GM12872 (cell line): ENCODE data around the gene ERBB2.

Experiments
- TF ChIP-seq, protein P1 (sequence below): IDR thresholded peaks from 3 replicates; pipeline ENCODE4 v1.5.1; 2011; ENCODE audit warnings: low read depth, mild to moderate bottlenecking, low read length, moderate library complexity; ENCODE audit not compliant: insufficient read depth

ERBB2 gene

DNA sequence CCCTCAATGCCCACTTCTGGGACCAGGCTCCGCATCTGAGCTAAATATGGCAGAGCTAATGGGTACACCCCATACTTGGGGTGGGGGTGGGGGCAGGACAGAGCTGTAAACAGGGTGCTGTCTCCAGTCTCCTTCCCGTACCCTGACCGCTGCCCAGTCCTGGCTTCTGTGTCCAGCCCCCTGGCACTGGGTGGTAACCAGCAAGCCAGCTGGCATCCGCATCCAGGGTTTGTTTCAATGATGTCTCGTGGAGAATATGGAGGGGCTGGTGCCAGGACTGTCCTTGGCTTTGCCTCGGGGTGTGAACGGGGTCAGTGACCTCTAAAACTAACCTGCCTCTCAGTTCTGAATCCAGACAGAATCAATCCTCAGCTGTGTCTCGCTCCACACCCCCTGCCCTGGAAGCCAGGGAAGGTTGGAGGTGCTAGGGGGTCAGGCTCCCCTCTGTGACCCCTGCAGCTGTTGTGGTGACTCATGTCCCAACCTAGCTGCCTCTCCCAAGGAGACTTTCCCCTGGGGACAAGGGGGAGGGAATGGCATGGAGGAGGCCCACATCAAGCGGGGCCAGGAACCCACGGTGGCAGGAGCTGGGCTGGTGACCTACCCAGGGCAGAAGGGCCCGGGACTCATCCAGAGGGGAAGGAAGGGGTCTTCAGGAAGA, 33.1 kb upstream of the ERBB2 start:
- TF ChIP-seq, protein P1, sequence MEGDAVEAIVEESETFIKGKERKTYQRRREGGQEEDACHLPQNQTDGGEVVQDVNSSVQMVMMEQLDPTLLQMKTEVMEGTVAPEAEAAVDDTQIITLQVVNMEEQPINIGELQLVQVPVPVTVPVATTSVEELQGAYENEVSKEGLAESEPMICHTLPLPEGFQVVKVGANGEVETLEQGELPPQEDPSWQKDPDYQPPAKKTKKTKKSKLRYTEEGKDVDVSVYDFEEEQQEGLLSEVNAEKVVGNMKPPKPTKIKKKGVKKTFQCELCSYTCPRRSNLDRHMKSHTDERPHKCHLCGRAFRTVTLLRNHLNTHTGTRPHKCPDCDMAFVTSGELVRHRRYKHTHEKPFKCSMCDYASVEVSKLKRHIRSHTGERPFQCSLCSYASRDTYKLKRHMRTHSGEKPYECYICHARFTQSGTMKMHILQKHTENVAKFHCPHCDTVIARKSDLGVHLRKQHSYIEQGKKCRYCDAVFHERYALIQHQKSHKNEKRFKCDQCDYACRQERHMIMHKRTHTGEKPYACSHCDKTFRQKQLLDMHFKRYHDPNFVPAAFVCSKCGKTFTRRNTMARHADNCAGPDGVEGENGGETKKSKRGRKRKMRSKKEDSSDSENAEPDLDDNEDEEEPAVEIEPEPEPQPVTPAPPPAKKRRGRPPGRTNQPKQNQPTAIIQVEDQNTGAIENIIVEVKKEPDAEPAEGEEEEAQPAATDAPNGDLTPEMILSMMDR, result no peak

DNA sequence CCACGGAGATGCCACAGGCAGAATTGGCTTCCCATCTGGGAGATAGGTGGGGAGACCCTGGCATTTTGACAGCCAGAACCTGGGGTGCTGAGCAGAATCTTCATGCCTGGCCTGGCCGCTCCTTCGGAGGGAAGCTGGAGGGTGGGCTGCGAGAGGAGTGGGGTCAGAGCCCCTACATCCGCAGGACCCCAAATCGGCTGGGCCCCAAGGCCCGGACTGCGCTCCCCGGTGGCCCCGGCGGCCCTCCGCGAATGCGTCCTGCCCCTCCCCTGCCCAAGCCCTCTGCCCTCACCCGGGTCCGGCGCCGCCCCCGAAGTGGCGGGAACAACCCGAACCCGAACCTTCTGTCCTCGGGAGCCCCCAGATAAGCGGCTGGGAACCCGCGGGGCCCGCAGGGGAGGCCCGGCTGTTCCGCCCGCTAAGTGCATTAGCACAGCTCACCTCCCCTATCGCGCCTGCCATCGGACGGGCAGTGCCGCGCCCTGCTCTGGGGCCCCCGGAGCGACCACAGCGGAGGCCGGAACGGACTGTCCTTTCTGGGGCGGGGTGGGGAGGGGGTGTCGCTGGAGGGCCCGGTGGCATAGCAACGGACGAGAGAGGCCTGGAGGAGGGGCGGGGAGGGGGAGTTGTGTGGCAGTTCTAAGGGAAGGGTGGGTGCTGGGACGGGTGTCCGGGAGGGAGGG, 32.5 kb upstream of the ERBB2 start:
- TF ChIP-seq, protein P1, result no peak

DNA sequence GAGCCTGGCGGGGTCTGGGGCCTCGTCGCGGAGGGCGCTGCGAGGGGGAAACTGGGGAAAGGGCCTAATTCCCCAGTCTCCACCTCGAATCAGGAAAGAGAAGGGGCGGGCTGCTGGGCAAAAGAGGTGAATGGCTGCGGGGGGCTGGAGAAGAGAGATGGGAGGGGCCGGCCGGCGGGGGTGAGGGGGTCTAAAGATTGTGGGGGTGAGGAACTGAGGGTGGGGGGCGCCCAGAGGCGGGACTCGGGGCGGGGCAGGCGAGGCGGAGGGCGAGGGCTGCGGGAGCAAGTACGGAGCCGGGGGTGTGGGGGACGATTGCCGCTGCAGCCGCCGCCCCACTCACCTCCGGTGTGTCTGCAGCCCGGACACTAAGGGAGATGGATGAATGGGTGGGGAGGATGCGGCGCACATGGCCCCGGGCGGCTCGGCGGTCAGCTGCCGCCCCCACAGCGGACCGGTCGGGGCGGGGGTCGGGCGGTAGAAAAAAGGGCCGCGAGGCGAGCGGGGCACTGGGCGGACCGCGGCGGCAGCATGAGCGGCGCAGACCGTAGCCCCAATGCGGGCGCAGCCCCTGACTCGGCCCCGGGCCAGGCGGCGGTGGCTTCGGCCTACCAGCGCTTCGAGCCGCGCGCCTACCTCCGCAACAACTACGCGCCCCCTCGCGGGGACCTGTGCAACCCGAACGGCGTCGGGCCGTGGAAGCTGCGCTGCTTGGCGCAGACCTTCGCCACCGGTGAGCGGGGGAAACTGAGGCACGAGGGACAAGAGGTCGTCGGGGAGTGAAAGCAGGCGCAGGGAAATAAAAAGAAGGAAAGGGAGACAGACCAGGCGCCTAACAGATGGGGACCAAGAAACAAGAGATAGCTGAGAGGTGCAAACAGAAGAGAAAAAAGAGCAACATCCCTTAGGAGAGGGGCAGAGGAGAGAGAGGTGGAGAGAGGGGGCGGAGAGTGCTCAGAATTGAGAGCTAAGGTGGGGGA, 31.6 kb upstream of the ERBB2 start, which contains the start of gene PNMT:
TSS of gene PNMT (plus strand) at position 509 of the 980 bp plus-strand sequence. CDS start at position 532, 23 bp downstream.
- TF ChIP-seq, protein P1, result peak; percentile 68

DNA sequence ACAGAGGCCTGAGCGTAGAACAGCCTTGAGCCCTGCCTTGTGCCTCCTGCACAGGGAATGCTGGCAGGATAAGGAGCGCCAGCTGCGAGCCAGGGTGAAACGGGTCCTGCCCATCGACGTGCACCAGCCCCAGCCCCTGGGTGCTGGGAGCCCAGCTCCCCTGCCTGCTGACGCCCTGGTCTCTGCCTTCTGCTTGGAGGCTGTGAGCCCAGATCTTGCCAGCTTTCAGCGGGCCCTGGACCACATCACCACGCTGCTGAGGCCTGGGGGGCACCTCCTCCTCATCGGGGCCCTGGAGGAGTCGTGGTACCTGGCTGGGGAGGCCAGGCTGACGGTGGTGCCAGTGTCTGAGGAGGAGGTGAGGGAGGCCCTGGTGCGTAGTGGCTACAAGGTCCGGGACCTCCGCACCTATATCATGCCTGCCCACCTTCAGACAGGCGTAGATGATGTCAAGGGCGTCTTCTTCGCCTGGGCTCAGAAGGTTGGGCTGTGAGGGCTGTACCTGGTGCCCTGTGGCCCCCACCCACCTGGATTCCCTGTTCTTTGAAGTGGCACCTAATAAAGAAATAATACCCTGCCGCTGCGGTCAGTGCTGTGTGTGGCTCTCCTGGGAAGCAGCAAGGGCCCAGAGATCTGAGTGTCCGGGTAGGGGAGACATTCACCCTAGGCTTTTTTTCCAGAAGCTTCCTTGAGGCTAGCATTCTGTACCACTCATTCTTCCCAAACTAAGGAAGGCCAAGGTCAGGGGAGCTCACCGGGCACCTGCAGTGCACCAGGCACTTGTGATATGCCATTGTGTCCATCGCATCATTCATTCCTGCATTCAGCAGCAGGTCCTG, 29.7 kb upstream of the ERBB2 start:
- TF ChIP-seq, protein P1, result no peak

DNA sequence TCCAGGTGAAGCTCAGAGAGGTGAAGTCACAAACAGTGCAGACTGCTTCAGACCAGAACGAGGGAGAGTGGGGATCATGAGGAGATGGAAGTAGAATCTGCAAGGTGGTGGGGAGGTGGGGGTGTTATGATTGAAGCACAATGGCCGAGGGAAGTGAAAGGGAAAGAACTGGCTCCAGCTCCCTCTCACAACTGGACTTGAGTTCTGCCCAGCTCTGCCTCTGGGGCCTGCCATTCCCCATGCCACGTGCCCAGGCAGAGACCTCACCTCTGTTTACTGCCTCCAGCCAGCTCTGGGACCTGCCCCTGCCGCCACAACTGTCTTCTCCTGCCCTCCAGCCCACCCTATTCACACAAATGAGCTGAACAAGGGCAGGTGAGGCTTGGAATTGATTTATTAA, 29.1 kb upstream of the ERBB2 start:
- TF ChIP-seq, protein P1, result no peak

DNA sequence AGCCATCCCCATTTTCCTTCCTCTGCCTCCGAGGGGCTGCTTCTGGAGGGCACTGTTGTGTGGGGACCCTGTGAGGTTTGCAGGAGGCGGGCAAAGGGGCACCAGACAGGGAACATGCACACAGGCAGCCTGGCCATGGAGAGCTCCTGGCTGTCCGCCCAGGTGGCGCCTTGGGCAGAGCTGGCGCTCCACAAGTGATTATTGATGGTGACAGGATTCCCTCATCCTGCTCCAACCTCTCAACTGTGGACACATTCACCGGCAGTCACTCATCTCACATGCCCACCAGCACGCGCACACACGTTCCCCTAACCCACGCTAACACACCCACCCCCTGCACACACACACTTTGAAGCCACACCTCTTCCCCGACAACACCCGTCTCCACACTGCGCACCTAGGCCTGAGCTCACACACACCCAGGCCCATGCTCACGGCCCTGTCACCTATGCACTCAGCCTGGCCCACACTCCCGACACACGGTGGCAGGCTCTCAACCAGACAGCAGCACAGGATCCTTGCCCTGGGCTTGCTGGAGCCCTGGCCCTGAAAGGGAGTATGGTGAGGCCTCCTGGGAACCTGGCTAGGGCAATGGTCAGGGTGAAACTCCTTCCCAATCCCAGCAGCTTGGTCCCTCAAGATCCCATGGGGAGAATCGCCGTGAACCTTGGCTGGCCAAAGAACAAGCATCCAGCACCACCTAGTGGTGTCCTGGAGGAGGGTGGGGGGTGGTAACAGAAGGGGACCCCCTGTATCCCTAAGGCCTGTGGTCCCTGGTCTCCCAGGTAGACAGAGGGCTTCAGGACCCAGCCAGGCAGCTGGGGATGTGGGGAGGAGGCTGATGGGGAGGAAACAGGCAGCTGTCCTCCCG, 28.0 kb upstream of the ERBB2 start:
- TF ChIP-seq, protein P1, result peak; percentile 69
